Hepatocyte (in vitro differentiated cells): Measurements from ENCODE around the gene RYK.
"Not testable (repeated sequence)": the region's sequence is repeated elsewhere in the genome, so short reads cannot be mapped to it uniquely, and the experiment has no call there.

Source experiments
- EZH2phosphoT487 ChIP-seq: fragments of 200-600 bp; sonication (generic); IDR thresholded peaks from one replicate; pipeline ENCODE4 v1.6.1; 2018; ENCODE audit warnings: antibody characterized with exemption, mild to moderate bottlenecking, low read depth, moderate library complexity; ENCODE audit not compliant: unreplicated experiment, severe bottlenecking
- TF ChIP-seq, protein P1 (sequence below): fragments of 200-600 bp; sonication (generic); IDR thresholded peaks from 2 replicates; pipeline ENCODE4 v1.5.1; 2016; ENCODE audit warnings: antibody characterized with exemption, mild to moderate bottlenecking; ENCODE audit not compliant: poor library complexity

DNA sequence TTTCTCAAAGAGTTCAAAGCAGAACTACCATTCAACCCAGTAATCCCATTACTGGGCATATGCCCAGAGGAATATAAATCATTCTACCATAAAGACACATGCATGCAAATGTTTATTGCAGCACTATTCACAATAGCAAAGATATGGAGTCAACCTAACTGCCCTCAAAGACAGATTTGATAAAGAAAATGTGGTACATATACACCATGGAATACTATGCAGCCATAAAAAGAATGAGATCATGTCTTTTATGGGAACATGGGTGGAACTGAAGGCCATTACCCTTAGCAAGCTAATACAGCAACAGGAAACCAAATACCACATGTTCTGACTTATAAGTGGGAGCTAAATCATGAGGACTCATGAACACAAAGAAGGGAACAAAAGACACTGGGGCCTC is 24.5 kb upstream of the RYK start:
- TF ChIP-seq, protein P1, sequence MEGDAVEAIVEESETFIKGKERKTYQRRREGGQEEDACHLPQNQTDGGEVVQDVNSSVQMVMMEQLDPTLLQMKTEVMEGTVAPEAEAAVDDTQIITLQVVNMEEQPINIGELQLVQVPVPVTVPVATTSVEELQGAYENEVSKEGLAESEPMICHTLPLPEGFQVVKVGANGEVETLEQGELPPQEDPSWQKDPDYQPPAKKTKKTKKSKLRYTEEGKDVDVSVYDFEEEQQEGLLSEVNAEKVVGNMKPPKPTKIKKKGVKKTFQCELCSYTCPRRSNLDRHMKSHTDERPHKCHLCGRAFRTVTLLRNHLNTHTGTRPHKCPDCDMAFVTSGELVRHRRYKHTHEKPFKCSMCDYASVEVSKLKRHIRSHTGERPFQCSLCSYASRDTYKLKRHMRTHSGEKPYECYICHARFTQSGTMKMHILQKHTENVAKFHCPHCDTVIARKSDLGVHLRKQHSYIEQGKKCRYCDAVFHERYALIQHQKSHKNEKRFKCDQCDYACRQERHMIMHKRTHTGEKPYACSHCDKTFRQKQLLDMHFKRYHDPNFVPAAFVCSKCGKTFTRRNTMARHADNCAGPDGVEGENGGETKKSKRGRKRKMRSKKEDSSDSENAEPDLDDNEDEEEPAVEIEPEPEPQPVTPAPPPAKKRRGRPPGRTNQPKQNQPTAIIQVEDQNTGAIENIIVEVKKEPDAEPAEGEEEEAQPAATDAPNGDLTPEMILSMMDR, result not testable (repeated sequence)
- TF ChIP-seq EZH2phosphoT487, result not testable (repeated sequence)
